Measurements from ENCODE around the gene ENTREP1.
"Not testable (repeated sequence)": the region's sequence is repeated elsewhere in the genome, so short reads cannot be mapped to it uniquely, and the experiment has no call there.

Gene ENTREP1

GRCh38 chr9:69370430-69370829, 45.4 kb downstream of the ENTREP1 start:
- no peak for DNase-seq

GRCh38 chr9:69371001-69371400, 46.0 kb downstream of the ENTREP1 start:
- DNase-seq: no peak

- DNase-seq: no peak
These were observed 51.6 kb downstream of the ENTREP1 start for GRCh38 chr9:69376651-69377050.

- DNase-seq: no peak
These were observed 52.3 kb downstream of the ENTREP1 start for GRCh38 chr9:69377291-69377690.

- DNase-seq: no peak
These were observed 53.0 kb downstream of the ENTREP1 start for GRCh38 chr9:69377981-69378380.

GRCh38 chr9:69379270-69379982, 54.4 kb downstream of the ENTREP1 start:
- DNase-seq: no peak

GRCh38 chr9:69380301-69380700, 55.3 kb downstream of the ENTREP1 start:
- no peak for DNase-seq

- DNase-seq: no peak
These were observed 55.8 kb downstream of the ENTREP1 start for GRCh38 chr9:69380811-69381210.

- no peak for DNase-seq
These were observed 57.1 kb downstream of the ENTREP1 start for GRCh38 chr9:69382135-69382534.

GRCh38 chr9:69385581-69386033, 60.6 kb downstream of the ENTREP1 start:
- no peak for DNase-seq

GRCh38 chr9:69386651-69387050, 61.6 kb downstream of the ENTREP1 start:
- DNase-seq: no peak

- DNase-seq: no peak
These were observed 63.6 kb downstream of the ENTREP1 start for GRCh38 chr9:69388596-69388995.

- DNase-seq: no peak
These were observed 64.5 kb downstream of the ENTREP1 start for GRCh38 chr9:69389437-69389995.

- no peak for DNase-seq
These were observed 66.5 kb downstream of the ENTREP1 start for GRCh38 chr9:69391487-69391886.

GRCh38 chr9:69391946-69392345, 66.9 kb downstream of the ENTREP1 start:
- DNase-seq: no peak

GRCh38 chr9:69392826-69393225, 67.8 kb downstream of the ENTREP1 start:
- DNase-seq: no peak

- no peak for DNase-seq
These were observed 68.4 kb downstream of the ENTREP1 start for GRCh38 chr9:69393425-69393824.

- DNase-seq: no peak
These were observed 70.7 kb downstream of the ENTREP1 start for GRCh38 chr9:69395718-69396117.

GRCh38 chr9:69396759-69397158, 71.7 kb downstream of the ENTREP1 start:
- DNase-seq: no peak

GRCh38 chr9:69397384-69398214, 72.6 kb downstream of the ENTREP1 start:
- DNase-seq: no peak

- DNase-seq: no peak
These were observed 75.5 kb downstream of the ENTREP1 start for GRCh38 chr9:69400470-69400869.

GRCh38 chr9:69409936-69410335, 84.9 kb downstream of the ENTREP1 start:
- DNase-seq: not testable (repeated sequence)

GRCh38 chr9:69411246-69411645, 86.2 kb downstream of the ENTREP1 start:
- no peak for DNase-seq
